K562 (cell line): ENCODE data around the gene U2AF1L4.

Experiments used
- ELF2 ChIP-seq: fragments of 250-450 bp; sonication (Bioruptor Pico); IDR thresholded peaks from 2 replicates; pipeline ENCODE4 v1.5.0; 2021; ENCODE audit warnings: mild to moderate bottlenecking
- FOXK1 ChIP-seq: sonication (generic); formaldehyde crosslinking; IDR thresholded peaks from 2 replicates; pipeline ENCODE4 v1.8.0; 2022; ENCODE audit warnings: missing genetic modification reagents, mild to moderate bottlenecking, borderline replicate concordance
- GABPA ChIP-seq: fragments of 200-800 bp; sonication (Bioruptor generic); conservative IDR thresholded peaks from 2 replicates; pipeline ENCODE4 v1.6.1; 2016; ENCODE audit warnings: low read depth, missing genetic modification characterization, missing compliant biosample characterization
- MAFK ChIP-seq: IDR thresholded peaks from 2 replicates; pipeline ENCODE4 v1.6.1; 2011; ENCODE audit warnings: low read length, improper control_type of control experiment
- MAZ ChIP-seq, 2 experiments: fragments of 450-650 bp in 1 of 2; sonication (generic) in 1 of 2; formaldehyde crosslinking; IDR thresholded peaks in 1 of 2; conservative IDR thresholded peaks in 1 of 2; 2 replicates each; pipeline versions ENCODE4 v1.4.0 to v1.5.0; 2020; ENCODE audit warnings: mild to moderate bottlenecking in 1 of 2, missing genetic modification reagents in 1 of 2
- NFIX ChIP-seq: fragments of 250-450 bp; sonication (Bioruptor Pico); IDR thresholded peaks from 2 replicates; pipeline ENCODE4 v1.4.0; 2020; ENCODE audit warnings: low read depth, mild to moderate bottlenecking, moderate library complexity
- NRF1 ChIP-seq, 2 experiments: fragments of 450-650 bp; IDR thresholded peaks in 1 of 2; conservative IDR thresholded peaks in 1 of 2; 2 replicates each; pipeline ENCODE4 v1.6.1; 2014; ENCODE audit warnings: mild to moderate bottlenecking in 2 of 2
- POLR2AphosphoS5 ChIP-seq: IDR thresholded peaks from 2 replicates; pipeline ENCODE4 v1.6.1; 2011; ENCODE audit warnings: mild to moderate bottlenecking, low read depth, low read length, moderate library complexity; ENCODE audit not compliant: control insufficient read depth, insufficient read depth
- SMARCE1 ChIP-seq: fragments of 450-650 bp; IDR thresholded peaks from 2 replicates; pipeline ENCODE4 v1.7.1; 2016; ENCODE audit warnings: mild to moderate bottlenecking
- YY1 ChIP-seq, 3 experiments: IDR thresholded peaks; 2 replicates each; pipeline ENCODE4 v1.6.1; 2011; ENCODE audit warnings: low read length in 2 of 3, mild to moderate bottlenecking in 2 of 3, moderate library complexity in 2 of 3, borderline replicate concordance in 1 of 3, control low read depth in 1 of 3, low read depth in 1 of 3; ENCODE audit not compliant: insufficient read depth in 3 of 3, insufficient replicate concordance in 2 of 3, control insufficient read depth in 1 of 3, insufficient read length in 1 of 3; ENCODE audit errors: extremely low read depth in 1 of 3
- ZNF407 ChIP-seq: fragments of 450-650 bp; IDR thresholded peaks from 2 replicates; pipeline ENCODE4 v1.6.1; 2016; ENCODE audit warnings: low read depth
- TF ChIP-seq, protein P1 (sequence below), 3 experiments: IDR thresholded peaks in 2 of 3; conservative IDR thresholded peaks in 1 of 3; 2 replicates each; pipeline ENCODE4 v1.5.1; 2011 to 2012; ENCODE audit warnings: low read length in 3 of 3, mild to moderate bottlenecking in 3 of 3, control low read depth in 2 of 3, improper control_type of control experiment in 1 of 3, inconsistent platforms in 1 of 3, low read depth in 1 of 3, mixed read lengths in 1 of 3, moderate library complexity in 1 of 3; ENCODE audit not compliant: insufficient read depth in 2 of 3

DNA sequence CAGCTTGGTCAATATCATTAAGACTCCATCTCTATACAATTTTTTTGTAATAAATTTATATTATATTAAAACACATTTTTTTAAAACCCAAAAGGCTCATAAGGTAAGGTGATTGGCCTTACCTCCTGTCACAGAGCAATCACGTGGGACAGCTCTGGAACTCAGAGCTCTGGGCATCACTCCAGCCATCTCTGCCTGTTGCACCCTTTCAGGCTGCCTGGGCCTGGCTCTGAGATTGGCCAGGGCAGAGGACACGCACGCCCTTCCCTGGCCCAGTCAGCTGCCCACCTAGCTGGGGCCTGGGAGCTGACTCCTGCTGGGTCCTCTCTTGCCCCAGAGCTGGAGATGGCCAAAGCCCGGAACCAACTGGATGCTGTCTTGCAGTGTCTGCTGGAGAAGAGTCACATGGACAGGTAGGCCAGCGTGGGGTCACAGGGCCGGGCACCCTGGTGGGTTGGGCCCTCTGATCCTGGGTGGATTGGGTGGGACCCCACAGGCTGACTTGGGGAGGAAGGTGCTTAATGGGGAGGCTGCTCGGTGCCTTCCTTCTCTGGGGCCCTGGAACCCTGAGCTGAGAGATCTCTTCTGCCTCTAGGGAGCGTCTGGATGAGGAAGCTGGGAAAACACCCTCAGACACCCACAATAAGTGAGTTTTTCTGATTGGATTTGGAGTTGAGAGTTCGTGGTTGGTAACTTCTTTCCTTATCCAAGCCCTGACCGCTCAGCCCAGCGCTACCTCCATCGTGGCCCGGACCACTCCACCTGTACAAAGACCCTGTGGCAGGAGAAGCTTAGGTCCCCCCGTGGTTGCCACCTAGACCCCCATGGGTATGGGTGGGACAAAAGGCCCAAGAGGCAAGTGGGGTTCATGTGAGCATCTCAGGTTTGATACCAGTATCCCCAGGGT, 6.9 kb upstream of the U2AF1L4 start:
- TF ChIP-seq ELF2 (CRISPR knock-in tag) (no peak), FOXK1 (CRISPR knock-in tag) (no peak), POLR2AphosphoS5 (no peak), ZNF407 (no peak), MAZ (CRISPR knock-in tag; conservative IDR thresholded peaks at IDR 0.05 in 1 of 2, IDR thresholded peaks at IDR 0.05 in 1 of 2) (no peak), NRF1 (conservative IDR thresholded peaks at IDR 0.05 in 1 of 2, IDR thresholded peaks at IDR 0.05 in 1 of 2) (no peak), MAFK (no peak), GABPA (tag) (no peak), YY1 (IDR thresholded peaks at IDR 0.05; ENCODE audit: borderline replicate concordance in 1 of 3, control insufficient read depth in 1 of 3, extremely low read depth in 1 of 3, insufficient read depth in 3 of 3, insufficient read length in 1 of 3, insufficient replicate concordance in 2 of 3, low read depth in 1 of 3, low read length in 2 of 3) (no peak), SMARCE1 (no peak), NFIX (no peak)
- TF ChIP-seq, protein P1, sequence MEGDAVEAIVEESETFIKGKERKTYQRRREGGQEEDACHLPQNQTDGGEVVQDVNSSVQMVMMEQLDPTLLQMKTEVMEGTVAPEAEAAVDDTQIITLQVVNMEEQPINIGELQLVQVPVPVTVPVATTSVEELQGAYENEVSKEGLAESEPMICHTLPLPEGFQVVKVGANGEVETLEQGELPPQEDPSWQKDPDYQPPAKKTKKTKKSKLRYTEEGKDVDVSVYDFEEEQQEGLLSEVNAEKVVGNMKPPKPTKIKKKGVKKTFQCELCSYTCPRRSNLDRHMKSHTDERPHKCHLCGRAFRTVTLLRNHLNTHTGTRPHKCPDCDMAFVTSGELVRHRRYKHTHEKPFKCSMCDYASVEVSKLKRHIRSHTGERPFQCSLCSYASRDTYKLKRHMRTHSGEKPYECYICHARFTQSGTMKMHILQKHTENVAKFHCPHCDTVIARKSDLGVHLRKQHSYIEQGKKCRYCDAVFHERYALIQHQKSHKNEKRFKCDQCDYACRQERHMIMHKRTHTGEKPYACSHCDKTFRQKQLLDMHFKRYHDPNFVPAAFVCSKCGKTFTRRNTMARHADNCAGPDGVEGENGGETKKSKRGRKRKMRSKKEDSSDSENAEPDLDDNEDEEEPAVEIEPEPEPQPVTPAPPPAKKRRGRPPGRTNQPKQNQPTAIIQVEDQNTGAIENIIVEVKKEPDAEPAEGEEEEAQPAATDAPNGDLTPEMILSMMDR (IDR thresholded peaks at IDR 0.05 in 2 of 3, conservative IDR thresholded peaks at IDR 0.05 in 1 of 3; ENCODE audit: insufficient read depth in 2 of 3, low read depth in 1 of 3, low read length in 3 of 3): no peak
